HG03571 (cell line): ENCODE data around the gene TPST1.

Experiments
- ATAC-seq: cut with Tn5 transposase; IDR thresholded peaks from one replicate; pipeline ENCODE4 v1.9.1; 2021; ENCODE audit not compliant: unreplicated experiment

Gene TPST1

DNA sequence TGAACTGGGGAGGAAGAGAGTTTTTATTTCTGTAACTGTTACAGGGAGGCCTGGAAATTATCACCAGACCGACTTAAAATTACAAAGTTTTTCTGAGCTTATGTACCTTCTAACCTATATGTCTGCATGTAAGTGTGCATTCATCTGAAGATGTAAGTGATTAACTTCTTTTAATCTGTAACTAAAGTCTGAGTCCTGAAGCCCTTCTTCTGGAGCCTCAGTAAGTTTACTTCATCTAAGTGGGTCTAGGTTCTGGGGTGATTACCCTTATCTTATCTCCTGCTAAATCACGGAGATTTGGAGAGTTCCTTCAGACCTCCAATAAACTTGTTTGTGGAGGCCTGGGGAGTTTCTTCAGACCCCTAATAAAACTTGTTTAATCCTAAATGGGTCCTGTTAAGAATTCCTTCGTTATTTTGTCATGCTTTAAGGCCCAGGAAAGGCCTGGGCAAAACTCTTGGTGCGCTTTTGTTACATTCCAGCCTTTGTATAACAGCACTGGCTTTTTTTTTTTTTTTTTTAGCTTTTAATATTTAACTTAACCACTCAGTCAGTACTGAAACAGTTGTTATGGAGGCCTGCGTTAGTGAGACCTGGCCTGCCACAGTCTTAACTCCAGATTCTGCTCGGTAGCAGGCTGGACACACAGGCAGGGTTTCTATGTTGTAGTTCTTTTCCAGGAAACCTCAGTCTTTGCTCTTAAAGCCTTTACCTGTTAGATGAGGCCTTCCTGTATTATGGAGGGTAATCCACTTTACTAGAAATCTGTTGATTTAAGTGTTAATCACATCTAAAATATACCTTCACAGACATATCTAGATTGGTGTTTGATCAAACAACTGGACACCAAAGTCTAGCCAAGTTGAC is 33.0 kb downstream of the TPST1 start:
- ATAC-seq = peak; percentile 59

GRCh38 chr7:66238773-66239466 is 33.8 kb downstream of the TPST1 start:
- ATAC-seq = no peak

- ATAC-seq = no peak
These were observed 34.3 kb downstream of the TPST1 start for GRCh38 chr7:66239467-66239856.

- peak; percentile 47 for ATAC-seq
These were observed 39.9 kb downstream of the TPST1 start for GRCh38 chr7:66245008-66245407.

- ATAC-seq = no peak
These were observed 41.5 kb downstream of the TPST1 start for GRCh38 chr7:66246554-66247171.

GRCh38 chr7:66247380-66248078 is 42.4 kb downstream of the TPST1 start:
- ATAC-seq = no peak

DNA sequence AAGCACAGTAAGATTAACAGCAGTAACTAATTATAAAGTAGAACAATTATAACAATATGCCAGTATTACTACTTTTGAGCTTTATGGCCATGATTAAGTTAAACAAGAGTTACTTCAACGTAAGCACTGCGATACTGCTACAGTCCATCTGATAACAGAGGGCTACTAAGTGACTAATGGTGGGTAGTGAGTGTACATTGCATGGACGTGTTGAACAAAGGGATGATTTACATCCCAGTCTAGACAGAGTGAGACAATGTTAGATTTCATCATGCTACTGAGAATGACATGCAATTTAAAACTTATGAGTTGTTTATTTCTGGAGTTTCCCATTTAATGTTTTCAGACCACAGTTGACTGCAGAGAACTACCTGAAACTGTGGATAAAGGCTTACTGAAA is 45.6 kb downstream of the TPST1 start:
- no peak for ATAC-seq

- ATAC-seq = no peak
These were observed 50.5 kb downstream of the TPST1 start for GRCh38 chr7:66255534-66256100.

- ATAC-seq = no peak
These were observed 51.1 kb downstream of the TPST1 start for GRCh38 chr7:66256281-66256680.

DNA sequence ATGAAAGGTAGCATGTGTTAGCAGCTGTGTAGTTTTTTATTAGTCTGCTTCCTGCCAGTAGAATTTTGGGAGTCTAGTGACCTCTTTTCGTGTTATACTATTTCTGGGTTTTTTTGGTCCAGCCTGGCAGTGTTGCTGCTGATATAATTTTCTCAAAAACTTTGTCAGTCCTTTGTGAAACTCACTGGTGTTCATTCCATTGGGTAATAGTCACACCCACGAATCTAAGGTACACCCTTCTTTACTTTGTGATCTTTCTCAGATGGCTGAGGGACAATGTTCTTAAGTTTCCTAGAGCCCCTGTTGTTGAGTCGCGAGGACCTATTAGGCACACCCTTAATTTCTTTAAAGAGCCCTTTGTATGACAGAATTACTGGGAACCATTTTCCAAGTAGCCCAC is 52.3 kb downstream of the TPST1 start:
- no peak for ATAC-seq

GRCh38 chr7:66258409-66258808 is 53.3 kb downstream of the TPST1 start:
- ATAC-seq = no peak

GRCh38 chr7:66261941-66262340 is 56.8 kb downstream of the TPST1 start:
- ATAC-seq = no peak

GRCh38 chr7:66263936-66264335 is 58.8 kb downstream of the TPST1 start:
- no peak for ATAC-seq

DNA sequence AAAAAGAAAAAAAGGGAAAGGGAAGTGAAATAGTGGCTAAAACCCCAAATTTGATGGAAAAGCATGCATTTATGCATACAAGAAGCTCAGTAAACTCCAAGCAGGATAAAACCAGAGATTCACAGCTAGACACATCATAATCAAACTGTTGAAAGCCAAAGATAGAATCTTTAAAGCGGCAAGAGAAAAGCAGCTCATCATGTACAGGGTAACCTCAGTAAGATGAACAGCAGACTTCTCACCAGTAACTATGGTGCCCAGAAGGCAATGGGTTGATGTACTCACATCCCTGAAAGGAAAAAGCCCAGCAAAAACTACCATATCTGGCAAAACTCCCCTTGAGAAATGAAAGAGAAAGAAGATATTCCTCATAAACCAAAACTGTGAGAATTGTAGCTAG is 60.4 kb downstream of the TPST1 start:
- no peak for ATAC-seq

- ATAC-seq = no peak
These were observed 62.1 kb downstream of the TPST1 start for GRCh38 chr7:66267249-66267648.

DNA sequence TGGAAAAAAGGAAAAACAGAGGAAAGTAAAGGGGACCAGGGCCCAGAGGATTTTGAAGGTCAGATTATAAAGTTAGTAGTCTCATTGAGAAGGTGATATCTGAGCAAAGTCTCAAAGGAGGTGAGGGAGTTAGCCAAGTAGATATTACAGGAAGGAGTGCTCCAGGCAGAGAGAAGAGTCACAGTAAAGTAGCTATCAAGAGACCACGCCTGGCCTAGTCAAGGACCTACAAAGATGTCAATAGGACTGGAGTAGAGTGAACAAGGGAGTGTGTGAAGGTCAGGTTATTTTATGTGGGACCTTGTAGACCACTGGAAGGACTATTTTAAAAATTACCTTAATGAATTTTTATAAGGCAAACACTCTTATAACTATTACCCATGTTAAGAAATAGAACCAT is 64.8 kb downstream of the TPST1 start:
- ATAC-seq = no peak

DNA sequence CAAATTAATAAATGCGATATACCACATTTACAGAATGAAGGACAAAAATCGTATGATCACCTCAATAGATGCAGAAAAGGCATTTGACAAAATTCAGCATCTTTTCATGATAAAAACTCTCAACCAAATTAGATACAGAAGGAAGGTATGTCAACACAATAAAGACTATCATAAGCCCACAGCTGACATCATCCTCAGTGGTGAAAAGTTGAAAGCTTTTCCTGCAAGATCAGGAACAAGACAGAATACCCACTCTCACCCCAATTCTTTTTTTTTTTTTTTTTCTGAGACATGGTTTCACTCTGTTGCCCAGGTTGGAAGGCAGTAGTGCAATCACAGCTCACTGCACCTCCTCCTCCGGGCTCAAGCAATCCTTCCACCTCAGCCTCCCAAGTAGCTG is 67.2 kb downstream of the TPST1 start:
- ATAC-seq = no peak

DNA sequence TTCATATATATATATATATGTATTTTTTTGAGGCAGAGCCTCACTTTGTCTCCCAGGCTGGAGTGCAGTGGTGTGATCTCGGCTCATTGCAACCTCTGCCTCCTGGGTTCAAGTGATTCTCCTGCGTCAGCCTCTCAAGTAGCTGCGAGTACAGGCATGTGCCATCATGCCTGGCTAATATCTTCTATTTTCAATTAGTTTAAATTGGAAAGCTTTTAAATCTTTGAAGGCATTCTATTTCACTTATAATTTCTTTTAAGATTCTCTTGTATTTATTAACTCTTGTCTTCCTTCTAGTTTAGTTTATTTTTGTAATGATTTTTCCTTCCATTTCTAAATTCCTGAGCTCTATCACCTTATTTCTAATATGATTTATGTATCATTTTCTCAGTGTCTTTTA is 71.2 kb downstream of the TPST1 start:
- ATAC-seq = no peak

GRCh38 chr7:66277492-66277891 is 72.4 kb downstream of the TPST1 start:
- no peak for ATAC-seq

DNA sequence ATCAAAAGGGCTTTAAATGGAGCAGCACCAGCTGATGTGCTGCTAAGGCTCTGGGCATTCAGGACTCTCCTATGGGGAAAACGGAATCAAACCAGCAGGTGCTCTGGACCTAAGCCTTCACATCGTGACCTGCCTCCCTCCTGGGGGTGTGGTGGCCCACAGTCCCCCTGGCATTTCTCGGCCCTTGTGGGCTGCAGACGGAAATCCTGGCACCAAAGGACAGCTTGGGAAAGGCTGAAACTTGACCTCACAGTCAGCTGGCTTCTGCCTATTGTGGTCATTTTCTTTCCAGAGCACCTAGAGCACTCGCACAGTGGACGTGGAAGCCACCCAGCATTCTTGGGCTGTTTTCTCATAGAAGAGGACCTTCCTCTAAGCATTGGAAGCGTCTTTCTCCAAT is 74.8 kb downstream of the TPST1 start:
- ATAC-seq = no peak
